Activated CD4-positive, alpha-beta T cell treated with anti-CD3 and anti-CD28 coated beads, Interleukin-2, Interleukin-4, amounts not matched to agents 100 ng/mL and 50 ng/mL, durations not matched to agents 16 hours and 8 hours (primary cell): ENCODE results near the gene IGSF6.

Experiments used
- DNase-seq: peaks from one replicate; pipeline ENCODE4 v3.0.0-alpha.2; 2020; ENCODE audit warnings: low spot score

IGSF6 gene

GRCh38 chr16:21600031-21600773 lies 52.2 kb downstream of the IGSF6 start:
- DNase-seq, result peak; percentile 27

GRCh38 chr16:21599122-21600030 lies 53.0 kb downstream of the IGSF6 start, which contains the start of gene METTL9:
Gene METTL9 (plus strand): TSS chr16:21599577. CDS start chr16:21599734, 157 bp downstream.
- DNase-seq, result peak; percentile 96

GRCh38 chr16:21598701-21599121 lies 53.7 kb downstream of the IGSF6 start:
- DNase-seq, result peak; percentile 9

- DNase-seq, result no peak
Measured at GRCh38 chr16:21598206-21598605, 54.2 kb downstream of the IGSF6 start.

GRCh38 chr16:21597561-21598030 lies 54.8 kb downstream of the IGSF6 start:
- DNase-seq, result no peak

GRCh38 chr16:21593530-21594289 lies 58.7 kb downstream of the IGSF6 start:
- DNase-seq, result no peak

GRCh38 chr16:21592191-21592590 lies 60.2 kb downstream of the IGSF6 start:
- no peak for DNase-seq

GRCh38 chr16:21590796-21591195 lies 61.6 kb downstream of the IGSF6 start:
- DNase-seq, result no peak

GRCh38 chr16:21590287-21590686 lies 62.1 kb downstream of the IGSF6 start:
- DNase-seq, result no peak

GRCh38 chr16:21589551-21589950 lies 62.9 kb downstream of the IGSF6 start:
- no peak for DNase-seq
